Measurements from ENCODE around the gene FBRS. TPM values are rescaled to one million over a fixed set of nuclear protein-coding genes. Genes with fewer than 3 reads are reported as not detected.
A peak's percentile ranks its signal among the peaks of the same experiment; 100 is the strongest.

FBRS gene
- total RNA-seq, 2 experiments from 2014 or later: 36.8 to 89.8 TPM

DNA sequence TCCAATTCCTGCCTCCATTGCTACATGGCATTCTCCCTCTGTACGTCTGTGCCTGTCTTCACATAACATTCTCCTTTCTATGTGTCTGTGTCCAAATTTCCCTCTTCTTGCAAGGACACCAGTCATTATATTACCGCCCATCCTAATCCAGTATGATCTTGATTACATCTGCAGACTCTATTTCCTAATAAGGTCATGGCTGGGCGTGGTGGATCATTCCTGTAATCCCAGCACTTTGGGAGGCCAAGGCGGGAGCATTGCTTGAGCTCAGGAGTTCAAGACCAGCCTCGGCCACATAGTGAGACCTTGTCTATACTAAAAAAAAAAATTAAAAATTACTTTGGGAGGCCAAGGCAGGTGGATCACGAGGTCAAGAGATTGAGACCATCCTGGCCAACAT, 12.5 kb upstream of the FBRS start:
- BruUV-seq (replicated peaks): no TSS peak
- intact Hi-C loops (cut with micrococcal nuclease; ENCODE audit: unreplicated experiment): no loop called here
- no peak for TF ChIP-seq EZH2phosphoT487 (IDR thresholded peaks at IDR 0.05; ENCODE audit: borderline replicate concordance, low read depth, low read length)
- TF ChIP-seq, protein P1, sequence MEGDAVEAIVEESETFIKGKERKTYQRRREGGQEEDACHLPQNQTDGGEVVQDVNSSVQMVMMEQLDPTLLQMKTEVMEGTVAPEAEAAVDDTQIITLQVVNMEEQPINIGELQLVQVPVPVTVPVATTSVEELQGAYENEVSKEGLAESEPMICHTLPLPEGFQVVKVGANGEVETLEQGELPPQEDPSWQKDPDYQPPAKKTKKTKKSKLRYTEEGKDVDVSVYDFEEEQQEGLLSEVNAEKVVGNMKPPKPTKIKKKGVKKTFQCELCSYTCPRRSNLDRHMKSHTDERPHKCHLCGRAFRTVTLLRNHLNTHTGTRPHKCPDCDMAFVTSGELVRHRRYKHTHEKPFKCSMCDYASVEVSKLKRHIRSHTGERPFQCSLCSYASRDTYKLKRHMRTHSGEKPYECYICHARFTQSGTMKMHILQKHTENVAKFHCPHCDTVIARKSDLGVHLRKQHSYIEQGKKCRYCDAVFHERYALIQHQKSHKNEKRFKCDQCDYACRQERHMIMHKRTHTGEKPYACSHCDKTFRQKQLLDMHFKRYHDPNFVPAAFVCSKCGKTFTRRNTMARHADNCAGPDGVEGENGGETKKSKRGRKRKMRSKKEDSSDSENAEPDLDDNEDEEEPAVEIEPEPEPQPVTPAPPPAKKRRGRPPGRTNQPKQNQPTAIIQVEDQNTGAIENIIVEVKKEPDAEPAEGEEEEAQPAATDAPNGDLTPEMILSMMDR (conservative IDR thresholded peaks at IDR 0.05; ENCODE audit: low read length): no peak

DNA sequence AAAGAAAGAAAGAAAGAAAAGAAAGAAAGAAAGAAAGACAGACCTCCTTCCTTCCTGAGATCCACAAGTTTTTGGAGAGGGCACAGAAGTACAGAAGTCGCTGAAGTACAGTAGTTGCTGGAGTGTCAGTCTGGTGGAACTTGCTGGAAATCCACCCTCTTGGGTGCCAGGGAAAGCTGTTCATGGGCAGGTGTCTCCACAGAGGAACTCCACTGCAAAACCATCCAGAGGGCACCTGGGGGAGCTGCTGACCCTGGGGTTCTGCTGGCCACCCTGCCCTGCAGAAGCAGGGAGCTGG, 11.0 kb upstream of the FBRS start:
- intact Hi-C loops (cut with micrococcal nuclease; ENCODE audit: unreplicated experiment): no loop called here
- Histone ChIP-seq H3K36me3 (ENCODE audit: insufficient read depth, low read length) (peaks cover 2% of the 10 kb centered on the region; the same call in 1 of the 2 replicates), H3K79me2 (ENCODE audit: insufficient read depth, low read depth, low read length) (peaks cover 5% of the 10 kb centered on the region; the same call in 1 of the 2 replicates), H3K9me2 (ENCODE audit: insufficient read depth, low read length) (no peaks in the 10 kb centered on the region), H3K27ac (ENCODE audit: low read depth, low read length, poor library complexity, severe bottlenecking) (no peak overlapping the region), H3K9me3 (ENCODE audit: low read length) (no peaks in the 10 kb centered on the region), H3K4me2 (ENCODE audit: low read length) (no peak overlapping the region), H3K4me3 (ENCODE audit: low read depth, low read length, poor library complexity, severe bottlenecking) (no peak overlapping the region), H4K20me1 (ENCODE audit: insufficient read depth, low read length) (no peaks in the 10 kb centered on the region), H2AFZ (ENCODE audit: low read length) (no peak overlapping the region), H3K4me1 (ENCODE audit: insufficient read depth, low read length, poor library complexity, severe bottlenecking) (peaks cover 13% of the 10 kb centered on the region)
- ChIA-PET CTCF (ENCODE audit: unreplicated experiment) (interaction anchor here (0.8 kb wide), 1 partner anchor 46 kb away, joined by 3 read pairs; no protein-coding TSS in a partner anchor), POLR2A (interaction anchor here (0.7 kb wide), 1 partner anchor 21 kb away, joined by 3 read pairs; no protein-coding TSS in a partner anchor)
- no peak for DNase-seq (ENCODE audit: low spot score)
- TF ChIP-seq, protein P1 (conservative IDR thresholded peaks at IDR 0.05; ENCODE audit: low read length): no peak
- TF ChIP-seq EZH2phosphoT487 (IDR thresholded peaks at IDR 0.05; ENCODE audit: borderline replicate concordance, low read depth, low read length): no peak
- BruUV-seq (replicated peaks): no TSS peak

More for the DNA sequence above, 12.5 kb upstream of the FBRS start:
- no peaks in the 10 kb centered on the region for H3K9me2 ChIP-seq (ENCODE audit: insufficient read depth, low read length)
- CTCF ChIA-PET (ENCODE audit: unreplicated experiment): no interaction called here
- H3K4me2 ChIP-seq (ENCODE audit: low read length): no peak overlapping the region
- no peak overlapping the region for H3K4me3 ChIP-seq (ENCODE audit: low read depth, low read length, poor library complexity, severe bottlenecking)
- H3K27ac ChIP-seq (ENCODE audit: low read depth, low read length, poor library complexity, severe bottlenecking): no peak overlapping the region
- no peaks in the 10 kb centered on the region for H4K20me1 ChIP-seq (ENCODE audit: insufficient read depth, low read length)
- H3K36me3 ChIP-seq (ENCODE audit: insufficient read depth, low read length): no peaks in the 10 kb centered on the region
- no peak for DNase-seq (ENCODE audit: low spot score)
- no peaks in the 10 kb centered on the region for H3K9me3 ChIP-seq (ENCODE audit: low read length)
- no peaks in the 10 kb centered on the region for H3K79me2 ChIP-seq (ENCODE audit: insufficient read depth, low read depth, low read length)
- peaks cover 6% of the 10 kb centered on the region for H3K4me1 ChIP-seq (ENCODE audit: insufficient read depth, low read length, poor library complexity, severe bottlenecking)
- no peak overlapping the region for H2AFZ ChIP-seq (ENCODE audit: low read length)
- POLR2A ChIA-PET: interaction anchor here (1.1 kb wide), 1 partner anchor 32 kb away, joined by 3 read pairs; no protein-coding TSS in a partner anchor

DNA sequence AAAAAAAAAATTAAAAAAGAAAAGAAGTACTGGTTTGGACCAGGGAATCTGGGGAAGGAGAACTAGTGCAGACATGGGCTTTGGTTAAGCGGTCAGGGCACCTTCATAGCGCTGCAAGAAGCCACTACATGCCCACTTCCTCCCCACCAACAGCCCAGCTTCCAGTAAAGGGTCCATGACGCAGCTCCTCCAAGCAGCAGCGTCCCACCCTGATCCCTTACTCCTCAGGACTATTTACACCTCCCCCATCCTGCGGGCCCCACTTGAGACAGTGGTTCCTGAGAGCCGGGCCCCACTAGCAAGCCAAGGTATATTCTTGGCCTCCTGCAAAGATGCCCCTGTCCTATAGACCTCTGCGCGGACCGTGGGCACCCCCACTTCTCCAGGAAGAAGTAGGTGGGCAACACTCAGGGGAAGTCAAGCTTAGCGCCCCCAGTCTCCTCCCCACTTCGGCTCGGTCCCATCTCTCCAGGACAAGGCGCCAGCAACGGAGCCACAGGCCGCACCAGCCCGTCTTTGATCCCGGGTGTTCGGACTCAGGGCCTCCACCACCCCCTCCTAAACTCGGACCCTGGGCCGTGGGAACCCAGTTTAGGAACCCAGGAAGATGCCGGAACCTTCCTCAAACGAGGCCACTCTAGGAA, 8.4 kb upstream of the FBRS start:
- BruUV-seq (replicated peaks): no TSS peak
- Histone ChIP-seq H3K9me2 (ENCODE audit: insufficient read depth, low read length) (no peaks in the 10 kb centered on the region), H3K79me2 (ENCODE audit: insufficient read depth, low read depth, low read length) (peaks cover 9% of the 10 kb centered on the region; the same call in 1 of the 2 replicates), H4K20me1 (ENCODE audit: insufficient read depth, low read length) (no peaks in the 10 kb centered on the region), H3K27ac (ENCODE audit: low read depth, low read length, poor library complexity, severe bottlenecking) (no peak overlapping the region), H3K9me3 (ENCODE audit: low read length) (no peaks in the 10 kb centered on the region), H3K4me1 (ENCODE audit: insufficient read depth, low read length, poor library complexity, severe bottlenecking) (peaks cover 17% of the 10 kb centered on the region), H3K4me2 (ENCODE audit: low read length) (peak overlapping the region; percentile 45; the same call in 1 of the 2 replicates), H2AFZ (ENCODE audit: low read length) (peak overlapping the region; percentile 99), H3K36me3 (ENCODE audit: insufficient read depth, low read length) (peaks cover 24% of the 10 kb centered on the region), H3K4me3 (ENCODE audit: low read depth, low read length, poor library complexity, severe bottlenecking) (peak overlapping the region; percentile 28)
- intact Hi-C loops (cut with micrococcal nuclease; ENCODE audit: unreplicated experiment): loop anchor here (2.0 kb wide), 2 partner anchors 49 to 179 kb away; partner anchors contain the start of gene SRCAP
- DNase-seq (ENCODE audit: low spot score): no peak
- ChIA-PET CTCF (ENCODE audit: unreplicated experiment) (interaction anchor here (0.6 kb wide), 1 partner anchor 992 kb away, joined by 3 read pairs; no protein-coding TSS in a partner anchor), POLR2A (interaction anchor here (0.6 to 1.0 kb wide), 9 partner anchors 13 to 646 kb away, joined by 3 to 7 read pairs (median 4); partner anchors contain the start of gene SEPTIN1)
- TF ChIP-seq EZH2phosphoT487 (IDR thresholded peaks at IDR 0.05; ENCODE audit: borderline replicate concordance, low read depth, low read length): no peak
- TF ChIP-seq, protein P1 (conservative IDR thresholded peaks at IDR 0.05; ENCODE audit: low read length): no peak
